GM19463 (cell line): Measurements from ENCODE around the gene LMO1.
A peak's percentile ranks its signal among the peaks of the same experiment; 100 is the strongest.

Experiments used
- ATAC-seq: cut with Tn5 transposase; IDR thresholded peaks from one replicate; pipeline ENCODE4 v1.9.1; 2021; ENCODE audit warnings: mild to moderate bottlenecking, moderate library complexity; ENCODE audit not compliant: unreplicated experiment

The LMO1 gene

DNA sequence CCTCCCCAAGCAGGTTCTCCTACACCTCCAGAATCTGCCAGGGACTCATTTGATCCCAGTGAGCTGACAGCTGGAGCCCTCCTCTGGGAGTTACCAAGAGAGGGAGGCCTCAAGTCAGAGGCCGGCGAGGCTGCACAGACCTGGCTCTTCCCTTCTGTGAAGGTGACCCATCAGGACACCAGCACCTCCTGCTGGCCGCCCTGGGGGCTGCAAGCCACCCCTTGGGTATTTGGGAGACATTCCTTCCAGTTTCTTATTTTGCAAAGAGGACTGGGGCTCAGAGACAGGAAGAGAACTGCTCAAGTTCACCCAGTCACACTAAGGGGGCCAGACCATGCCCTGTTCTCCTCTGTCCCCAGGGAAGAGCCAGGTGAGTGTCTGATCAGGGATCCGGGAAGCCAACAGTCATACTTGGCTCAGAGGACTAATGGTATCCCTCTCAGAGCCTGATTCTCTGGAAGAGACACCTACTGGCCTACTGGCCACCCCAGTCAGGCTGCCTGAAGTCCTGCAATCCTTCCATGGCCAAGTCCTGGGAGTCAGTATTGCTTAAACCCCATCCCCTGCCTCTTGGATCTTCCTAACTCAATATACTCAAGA, 54.4 kb downstream of the LMO1 start:
- no peak for ATAC-seq

GRCh38 chr11:8207080-8208000, 56.3 kb downstream of the LMO1 start:
- no peak for ATAC-seq

DNA sequence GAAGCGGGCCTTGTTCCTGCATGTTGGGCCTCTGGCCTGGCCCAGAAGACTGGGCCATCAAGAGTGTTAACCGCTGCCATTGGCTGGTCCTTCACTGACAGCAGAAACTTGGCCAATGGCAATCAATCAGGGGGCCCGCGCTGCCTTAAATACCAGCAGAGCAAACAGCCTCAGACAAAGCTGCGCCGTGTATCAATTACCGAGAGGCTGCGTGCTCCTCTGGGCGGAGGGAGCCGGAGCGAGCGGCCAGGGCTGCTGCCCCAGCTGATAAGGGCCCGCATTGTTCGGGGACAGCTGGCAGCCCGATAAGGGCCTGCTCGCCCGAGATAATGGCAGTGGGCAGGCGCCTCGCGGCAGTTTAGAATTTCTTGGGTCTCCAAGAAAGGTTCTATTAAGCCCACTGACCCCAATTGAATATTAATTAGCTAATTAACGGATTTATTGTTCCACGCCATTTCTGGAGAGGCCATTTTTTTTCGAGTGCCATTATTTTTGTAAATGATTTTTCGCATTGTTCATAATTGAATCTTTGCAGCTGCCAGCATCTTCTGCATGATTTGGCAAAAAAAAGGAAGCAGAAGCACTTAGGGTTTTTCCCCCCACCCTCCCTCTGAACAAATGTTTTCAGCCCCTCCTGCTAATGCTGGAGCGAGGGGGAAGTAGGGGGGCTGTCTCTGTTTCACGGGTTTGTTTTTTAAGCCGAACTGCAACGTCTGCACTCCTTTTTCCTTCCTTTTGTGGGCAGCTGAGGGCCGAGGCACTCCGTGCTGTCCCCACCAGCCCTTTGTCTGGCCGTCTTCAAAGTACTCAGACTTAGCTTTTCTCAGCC, 57.2 kb downstream of the LMO1 start:
- no peak for ATAC-seq

DNA sequence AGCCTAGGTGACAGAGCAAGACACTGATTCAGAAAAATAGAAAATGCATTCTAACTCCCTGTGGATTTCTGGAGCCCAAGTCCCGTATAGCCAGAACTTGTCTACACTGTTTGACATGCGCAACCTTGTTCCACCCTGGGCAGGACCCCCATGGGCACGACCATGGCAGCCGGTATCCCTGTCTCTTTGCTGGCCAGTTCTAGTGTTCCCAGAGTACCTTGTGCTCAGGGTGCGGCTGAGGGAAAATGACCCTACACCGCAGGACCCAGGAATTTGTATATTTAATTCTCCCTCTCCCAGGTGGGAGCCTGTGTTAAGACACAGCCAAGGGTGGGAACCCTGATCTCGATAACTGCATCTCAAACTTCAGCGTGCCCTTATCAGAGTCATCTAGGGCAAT, 58.1 kb downstream of the LMO1 start:
- no peak for ATAC-seq

DNA sequence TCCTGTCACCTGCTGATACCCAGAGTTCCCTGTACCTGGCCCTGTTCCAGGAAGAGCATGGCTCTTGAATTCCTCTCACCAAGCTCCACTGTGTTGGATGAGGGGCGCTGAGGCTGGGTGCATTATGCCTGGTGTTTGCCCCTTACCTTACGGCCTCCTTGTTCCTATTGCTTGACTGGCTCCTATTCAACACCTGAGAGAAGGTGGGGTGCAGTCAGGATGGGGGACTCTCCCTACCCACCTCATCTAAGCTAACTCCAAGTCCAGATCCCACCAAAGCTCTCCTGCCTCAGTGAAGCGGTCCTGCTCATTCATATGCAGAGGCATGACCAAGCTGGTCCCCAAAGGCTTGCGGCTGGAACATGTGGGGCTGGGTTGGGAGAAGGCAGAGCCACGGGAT, 59.1 kb downstream of the LMO1 start:
- ATAC-seq = no peak

- no peak for ATAC-seq
Measured at GRCh38 chr11:8204025-8204424, 59.7 kb downstream of the LMO1 start.

DNA sequence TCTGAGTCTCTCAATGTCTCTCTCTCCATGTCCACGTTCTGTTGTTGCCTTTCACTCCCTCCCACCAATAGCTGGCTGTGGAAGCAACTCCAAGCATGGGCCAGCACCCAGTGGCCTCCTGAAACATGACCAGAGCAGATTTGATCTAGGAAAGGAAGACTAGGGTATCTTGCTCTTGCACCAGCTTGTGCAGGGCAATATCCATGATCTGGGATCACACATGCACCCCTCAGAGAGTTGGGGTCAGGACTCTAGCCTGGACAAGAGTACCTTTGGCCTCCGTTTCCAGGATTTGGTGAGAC, 60.3 kb downstream of the LMO1 start:
- ATAC-seq = no peak

- no peak for ATAC-seq
Measured at GRCh38 chr11:8202516-8203413, 60.9 kb downstream of the LMO1 start.

- peak; percentile 81 for ATAC-seq
Measured at GRCh38 chr11:8201644-8202365, 61.9 kb downstream of the LMO1 start.

DNA sequence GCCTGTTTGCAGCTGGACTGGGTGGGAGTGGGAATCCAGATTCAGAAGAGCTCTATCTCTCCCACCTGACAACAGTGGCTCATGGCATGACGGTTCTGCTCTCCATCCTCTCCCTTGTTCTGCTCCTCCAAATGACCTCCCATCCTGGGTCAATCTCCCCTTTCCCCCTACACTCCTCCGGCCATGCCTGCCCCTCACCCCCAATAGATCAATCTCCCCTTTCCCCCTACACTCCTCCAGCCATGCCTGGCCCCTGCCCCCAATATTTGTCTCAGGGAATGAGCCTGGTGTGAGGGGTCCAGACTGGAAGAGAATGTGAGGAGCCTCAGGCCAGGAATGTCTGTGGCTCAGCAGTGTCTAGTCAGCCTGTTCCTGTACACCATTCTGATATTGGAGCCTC, 64.0 kb downstream of the LMO1 start:
- ATAC-seq = no peak

GRCh38 chr11:8196749-8197148, 66.9 kb downstream of the LMO1 start:
- ATAC-seq = no peak

DNA sequence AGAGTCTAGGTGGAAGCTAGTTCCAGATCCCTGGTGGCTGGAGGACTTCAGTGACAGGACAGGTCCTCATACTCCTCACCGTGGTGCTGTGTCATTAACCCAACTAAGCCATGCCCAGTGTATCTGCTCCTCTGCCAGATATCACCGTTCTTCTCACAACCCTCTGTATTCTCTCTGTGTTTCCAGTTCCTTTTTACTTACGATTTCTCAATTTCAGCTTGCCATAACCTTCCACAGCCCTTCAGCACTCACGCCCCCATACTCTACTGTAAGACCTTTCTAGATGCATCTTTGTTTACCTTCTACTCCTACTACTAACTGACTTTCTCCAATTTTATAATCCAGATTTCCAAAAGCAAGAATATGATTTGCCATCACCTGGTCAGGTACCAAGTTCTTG, 68.7 kb downstream of the LMO1 start:
- no peak for ATAC-seq

GRCh38 chr11:8192896-8193209, 70.8 kb downstream of the LMO1 start:
- no peak for ATAC-seq

- ATAC-seq = no peak
Measured at GRCh38 chr11:8192016-8192895, 71.4 kb downstream of the LMO1 start.

- ATAC-seq = no peak
Measured at GRCh38 chr11:8190431-8190830, 73.2 kb downstream of the LMO1 start.

DNA sequence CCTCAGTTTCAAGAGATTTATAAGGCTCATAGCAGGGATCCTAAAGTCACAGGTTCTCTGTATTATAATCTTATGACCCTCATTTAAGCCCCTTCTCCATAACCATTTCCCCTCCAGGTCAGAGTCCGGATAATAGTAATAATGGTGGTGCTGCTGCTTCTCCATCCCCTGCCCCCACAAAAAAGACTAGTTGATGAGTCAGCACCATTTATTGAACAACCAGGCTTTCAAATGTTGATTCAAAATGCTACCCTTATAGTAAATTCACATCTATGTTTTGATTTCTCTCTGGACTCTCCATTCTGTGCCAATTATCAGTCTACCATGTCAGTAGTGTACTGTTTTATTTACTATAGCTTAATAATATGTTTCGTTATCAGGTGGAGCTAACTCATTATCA, 77.2 kb downstream of the LMO1 start:
- ATAC-seq = no peak

DNA sequence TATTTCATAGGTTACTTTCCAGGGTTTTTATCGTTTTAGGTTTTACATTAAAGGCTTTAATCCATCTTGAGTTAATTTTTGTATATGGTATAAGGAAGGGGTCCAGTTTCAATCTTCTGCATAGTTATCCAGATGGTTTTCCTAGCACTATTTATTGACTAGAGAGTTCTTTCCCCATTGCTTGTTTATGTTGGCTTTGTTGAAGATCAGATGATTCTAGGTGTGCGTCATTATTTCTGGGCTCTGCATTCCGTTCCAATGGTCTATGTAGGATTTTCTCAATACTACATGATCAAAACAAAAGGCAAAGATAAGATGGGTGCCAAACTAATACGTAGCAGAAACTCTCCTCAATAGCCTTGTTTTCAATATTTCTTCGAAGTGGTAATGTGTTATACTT, 80.6 kb downstream of the LMO1 start:
- no peak for ATAC-seq

DNA sequence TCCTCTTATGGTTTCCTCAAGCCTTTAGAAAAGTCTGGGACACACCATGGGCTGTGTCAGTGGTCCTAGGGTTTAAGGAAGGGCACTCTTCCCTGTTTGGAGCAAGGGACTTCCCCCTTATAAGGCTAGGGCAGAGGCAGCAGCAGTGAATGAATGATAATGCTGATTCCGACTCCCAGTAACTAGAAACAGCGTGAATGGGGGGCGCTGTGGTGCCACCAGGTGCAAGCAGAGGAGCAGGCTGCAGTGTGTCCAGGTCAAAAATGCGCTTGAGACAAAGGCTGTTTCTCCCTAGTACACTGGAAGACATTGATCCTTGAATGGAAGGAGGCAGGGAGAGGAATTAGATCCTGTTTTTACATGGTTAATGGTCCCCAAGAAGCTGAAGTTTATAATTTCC, 83.2 kb downstream of the LMO1 start:
- no peak for ATAC-seq

- ATAC-seq = no peak
Measured at GRCh38 chr11:8178297-8178696, 85.4 kb downstream of the LMO1 start.
